Activated CD8-positive, alpha-beta memory T cell treated with anti-CD3 and anti-CD28 coated beads for 4 hours (primary cell): ENCODE measurements around the gene ZC3H7B.
"Not testable (repeated sequence)": the region's sequence is repeated elsewhere in the genome, so short reads cannot be mapped to it uniquely, and the experiment has no call there.

ENCODE experiments used
- DNase-seq, 2 donors: peaks; one replicate each; pipeline ENCODE4 v3.0.0-alpha.2; 2020; ENCODE audit warnings: low read depth in 2 of 2

The ZC3H7B gene

GRCh38 chr22:41301085-41302020 is at the start of gene ZC3H7B:
TSS of gene ZC3H7B (plus strand) at chr22:41301525. CDS start at chr22:41320661, 19,136 bp downstream.
- peak; percentile 62 to 75 for DNase-seq

GRCh38 chr22:41252365-41252764 is 49.0 kb upstream of the ZC3H7B start:
- no peak for DNase-seq

- no peak for DNase-seq
Measured at GRCh38 chr22:41254230-41254629, 47.1 kb upstream of the ZC3H7B start.

GRCh38 chr22:41256254-41257253 is 44.8 kb upstream of the ZC3H7B start:
- no peak for DNase-seq

- no peak for DNase-seq
Measured at GRCh38 chr22:41257696-41258095, 43.6 kb upstream of the ZC3H7B start.

- DNase-seq: not testable (repeated sequence)
Measured at GRCh38 chr22:41259756-41260155, 41.6 kb upstream of the ZC3H7B start.

- no peak for DNase-seq
Measured at GRCh38 chr22:41260871-41261270, 40.5 kb upstream of the ZC3H7B start.

- no peak for DNase-seq
Measured at GRCh38 chr22:41261541-41262249, 39.6 kb upstream of the ZC3H7B start.

GRCh38 chr22:41262250-41262765 is 39.0 kb upstream of the ZC3H7B start:
- no peak for DNase-seq

GRCh38 chr22:41263704-41264103 is 37.6 kb upstream of the ZC3H7B start:
- no peak for DNase-seq

- DNase-seq: no peak
Measured at GRCh38 chr22:41264408-41264941, 36.9 kb upstream of the ZC3H7B start.

- DNase-seq: no peak
Measured at GRCh38 chr22:41267958-41268357, 33.4 kb upstream of the ZC3H7B start.

GRCh38 chr22:41271787-41272186 is 29.5 kb upstream of the ZC3H7B start:
- no peak for DNase-seq

GRCh38 chr22:41273128-41273527 is 28.2 kb upstream of the ZC3H7B start:
- DNase-seq: no peak

GRCh38 chr22:41274856-41275255 is 26.5 kb upstream of the ZC3H7B start:
- DNase-seq: no peak

- no peak for DNase-seq
Measured at GRCh38 chr22:41280065-41280464, 21.3 kb upstream of the ZC3H7B start.

GRCh38 chr22:41280854-41281253 is 20.5 kb upstream of the ZC3H7B start:
- DNase-seq: no peak

GRCh38 chr22:41284465-41284864 is 16.9 kb upstream of the ZC3H7B start:
- DNase-seq: no peak

- peak; percentile 64 to 79 for DNase-seq
Measured at GRCh38 chr22:41285441-41285819, 15.9 kb upstream of the ZC3H7B start.

- DNase-seq: peak; percentile 95 to 96
Measured at GRCh38 chr22:41285820-41286638, 15.3 kb upstream of the ZC3H7B start, which contains the start of gene RANGAP1. TSS of gene RANGAP1 (minus strand) at chr22:41286187. CDS start at chr22:41281044, 5,143 bp downstream.
